ENCODE measurements around the gene KNDC1. TPM values are rescaled to one million over a fixed set of nuclear protein-coding genes. Genes with fewer than 3 reads are reported as not detected.

The KNDC1 gene
- total RNA-seq, 1 experiment from 2014 or later: 1.7 TPM

- BruUV-seq (replicated peaks): no TSS peak
- CTCF ChIA-PET: no interaction called here
Measured at GRCh38 chr10:133187906-133188681, 28.1 kb downstream of the KNDC1 start.

GRCh38 chr10:133189256-133189655 lies 29.2 kb downstream of the KNDC1 start:
- H3F3A ChIP-seq (ENCODE audit: insufficient read depth, low read depth): no peaks in the 10 kb centered on the region
- no peak for DNase-seq
- no peak overlapping the region for H2AFZ ChIP-seq
- TF ChIP-seq EZH2 (IDR thresholded peaks at IDR 0.05; ENCODE audit: low read depth) (no peak), CTCF (conservative IDR thresholded peaks at IDR 0.05) (no peak)
- peaks cover 68% of the 10 kb centered on the region for H3K27me3 ChIP-seq (ENCODE audit: insufficient read depth, low read depth)
- ChIA-PET CTCF (no interaction called here), POLR2A (ENCODE audit: unreplicated experiment) (no interaction called here)
- no peaks in the 10 kb centered on the region for H3K36me3 ChIP-seq (ENCODE audit: low read depth)
- intact Hi-C loops (cut with micrococcal nuclease; ENCODE audit: unreplicated experiment): no loop called here
- BruUV-seq (replicated peaks): no TSS peak
- no peak overlapping the region for H3K27ac ChIP-seq
- no peaks in the 10 kb centered on the region for H4K20me1 ChIP-seq (ENCODE audit: insufficient read depth)
- no peak overlapping the region for H3K4me2 ChIP-seq
- H3K79me2 ChIP-seq (ENCODE audit: low read depth): no peaks in the 10 kb centered on the region
- no peaks in the 10 kb centered on the region for H3K9me3 ChIP-seq (ENCODE audit: insufficient read depth, low read depth)
- H3K4me1 ChIP-seq (replicated peaks; ENCODE audit: insufficient read depth): no peaks in the 10 kb centered on the region
- H3K4me3 ChIP-seq: no peak overlapping the region
- no peaks in the 10 kb centered on the region for H3K9me2 ChIP-seq (ENCODE audit: insufficient read depth)

More at GRCh38 chr10:133187906-133188681, 28.1 kb downstream of the KNDC1 start:
- no peaks in the 10 kb centered on the region for H3K36me3 ChIP-seq (ENCODE audit: low read depth)
- H3F3A ChIP-seq (ENCODE audit: insufficient read depth, low read depth): no peaks in the 10 kb centered on the region
- no peak overlapping the region for H2AFZ ChIP-seq
- no peaks in the 10 kb centered on the region for H3K9me2 ChIP-seq (ENCODE audit: insufficient read depth)
- POLR2A ChIA-PET (ENCODE audit: unreplicated experiment): no interaction called here
- no peak for TF ChIP-seq EZH2 (IDR thresholded peaks at IDR 0.05; ENCODE audit: low read depth)
- TF ChIP-seq CTCF (conservative IDR thresholded peaks at IDR 0.05): no peak
- intact Hi-C loops (cut with micrococcal nuclease; ENCODE audit: unreplicated experiment): no loop called here
- H3K4me1 ChIP-seq (replicated peaks; ENCODE audit: insufficient read depth): no peaks in the 10 kb centered on the region
- no peak overlapping the region for H3K4me2 ChIP-seq
- no peaks in the 10 kb centered on the region for H3K9me3 ChIP-seq (ENCODE audit: insufficient read depth, low read depth)
- no peaks in the 10 kb centered on the region for H3K79me2 ChIP-seq (ENCODE audit: low read depth)
- no peaks in the 10 kb centered on the region for H4K20me1 ChIP-seq (ENCODE audit: insufficient read depth)
- no peak overlapping the region for H3K4me3 ChIP-seq
- no peak for DNase-seq
- H3K27ac ChIP-seq: no peak overlapping the region
- H3K27me3 ChIP-seq (ENCODE audit: insufficient read depth, low read depth): peaks cover 61% of the 10 kb centered on the region

GRCh38 chr10:133189726-133190125 lies 29.7 kb downstream of the KNDC1 start:
- ChIA-PET POLR2A (ENCODE audit: unreplicated experiment) (no interaction called here), CTCF (no interaction called here)
- Histone ChIP-seq H3K4me2 (no peak overlapping the region), H3K36me3 (ENCODE audit: low read depth) (no peaks in the 10 kb centered on the region), H4K20me1 (ENCODE audit: insufficient read depth) (no peaks in the 10 kb centered on the region), H3K79me2 (ENCODE audit: low read depth) (no peaks in the 10 kb centered on the region), H3K9me3 (ENCODE audit: insufficient read depth, low read depth) (no peaks in the 10 kb centered on the region), H3K4me1 (replicated peaks; ENCODE audit: insufficient read depth) (no peaks in the 10 kb centered on the region), H3K27me3 (ENCODE audit: insufficient read depth, low read depth) (peaks cover 66% of the 10 kb centered on the region), H3K4me3 (no peak overlapping the region), H3F3A (ENCODE audit: insufficient read depth, low read depth) (no peaks in the 10 kb centered on the region), H3K27ac (no peak overlapping the region), H3K9me2 (ENCODE audit: insufficient read depth) (no peaks in the 10 kb centered on the region), H2AFZ (no peak overlapping the region)
- intact Hi-C loops (cut with micrococcal nuclease; ENCODE audit: unreplicated experiment): no loop called here
- DNase-seq: no peak
- TF ChIP-seq EZH2 (IDR thresholded peaks at IDR 0.05; ENCODE audit: low read depth) (no peak), CTCF (conservative IDR thresholded peaks at IDR 0.05) (no peak)
- no TSS peak for BruUV-seq (replicated peaks)
